GM12872 (cell line): ENCODE measurements around the gene RBCK1.

Source experiments
- CTCF ChIP-seq: IDR thresholded peaks from 3 replicates; pipeline ENCODE4 v1.5.1; 2011; ENCODE audit warnings: low read depth, mild to moderate bottlenecking, low read length, moderate library complexity; ENCODE audit not compliant: insufficient read depth

Gene RBCK1

DNA sequence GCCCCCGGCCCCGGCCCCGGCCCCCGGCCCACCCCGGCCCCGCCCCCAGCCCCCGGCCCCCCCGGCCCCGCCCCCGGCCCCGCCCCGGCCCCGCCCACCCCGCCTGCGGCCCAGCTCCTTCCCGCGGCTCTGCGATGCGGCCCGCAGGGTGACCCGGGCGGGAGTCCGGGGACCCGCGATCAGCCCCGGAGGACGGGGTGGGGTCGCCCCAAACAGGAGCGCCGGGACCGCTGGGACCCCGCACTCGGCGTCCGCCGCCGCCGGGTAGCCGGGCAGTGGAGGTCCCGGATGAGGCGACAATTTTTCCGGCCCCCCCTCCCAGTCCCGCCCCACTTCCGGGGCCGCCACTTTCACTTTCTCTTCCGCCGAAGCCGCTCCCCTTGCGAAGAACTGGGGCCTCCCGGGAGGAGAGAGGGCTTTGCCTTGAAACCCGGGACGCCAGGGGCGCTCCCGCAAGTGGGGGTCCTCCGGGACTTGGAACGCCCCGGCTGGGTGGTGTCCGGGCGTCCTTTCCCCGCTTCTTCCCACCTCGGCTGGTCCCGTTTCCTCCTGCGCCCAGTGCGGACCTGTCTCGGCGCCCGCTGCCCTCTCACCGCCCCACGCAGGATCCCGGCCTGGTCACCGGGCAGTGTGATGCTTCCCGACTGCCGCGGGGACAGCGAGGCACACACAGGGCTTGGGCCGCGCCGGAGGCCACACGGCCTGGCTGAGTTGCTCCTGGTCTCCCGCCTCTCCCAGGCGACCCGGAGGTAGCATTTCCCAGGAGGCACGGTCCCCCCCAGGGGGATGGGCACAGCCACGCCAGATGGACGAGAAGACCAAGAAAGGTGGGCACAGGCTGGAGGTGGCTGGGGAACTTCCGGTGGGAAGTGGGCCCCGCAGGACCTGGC lies at the start of gene RBCK1:
RBCK1 (plus strand) TSS at position 347 of the 890 bp plus-strand sequence; CDS start at position 806, 459 bp downstream.
- TF ChIP-seq CTCF: no peak

GRCh38 chr20:358891-359555 lies 49.1 kb upstream of the RBCK1 start:
- TF ChIP-seq CTCF: no peak

- no peak for TF ChIP-seq CTCF
Observed at GRCh38 chr20:361561-361960, 46.5 kb upstream of the RBCK1 start.

- TF ChIP-seq CTCF: peak; percentile 48; the same call in 2 of the 3 replicates
Observed at GRCh38 chr20:362271-363254, 45.5 kb upstream of the RBCK1 start.

DNA sequence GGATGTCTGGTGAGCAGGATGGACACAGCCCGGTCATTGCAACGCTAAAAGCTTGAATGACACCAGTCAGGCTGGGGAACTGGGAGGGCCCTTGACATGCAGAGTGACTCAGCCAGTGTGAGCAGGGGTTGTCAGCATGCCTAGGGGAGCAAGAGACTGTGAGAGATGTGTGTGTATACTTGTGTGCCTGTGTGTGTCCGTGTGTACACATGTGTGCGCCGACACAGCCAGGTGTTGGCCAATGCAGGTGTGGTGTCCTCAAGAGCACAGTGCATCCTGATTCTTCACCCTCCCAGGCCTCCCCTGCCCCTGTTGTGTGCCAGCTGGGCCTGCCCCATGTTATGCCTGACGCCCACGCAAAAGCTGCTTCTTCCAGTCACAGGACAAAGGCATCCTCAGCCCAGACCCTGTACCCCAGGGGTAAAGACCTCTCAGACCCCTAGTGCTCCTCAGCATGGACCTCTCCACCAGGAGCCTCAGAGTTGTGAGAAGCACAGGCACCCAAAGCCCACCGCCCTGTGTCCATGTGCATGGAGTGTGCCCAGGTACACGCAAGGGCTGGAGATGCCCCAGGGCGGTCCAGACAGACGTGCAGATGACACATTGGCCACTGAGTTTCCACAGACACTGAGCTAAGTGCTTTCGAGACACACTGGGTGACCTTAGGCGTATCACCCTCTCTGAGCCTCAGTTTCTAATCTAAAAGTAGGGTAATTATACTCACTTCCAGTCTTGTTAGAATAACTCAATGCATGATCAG lies 44.6 kb upstream of the RBCK1 start:
- no peak for TF ChIP-seq CTCF

DNA sequence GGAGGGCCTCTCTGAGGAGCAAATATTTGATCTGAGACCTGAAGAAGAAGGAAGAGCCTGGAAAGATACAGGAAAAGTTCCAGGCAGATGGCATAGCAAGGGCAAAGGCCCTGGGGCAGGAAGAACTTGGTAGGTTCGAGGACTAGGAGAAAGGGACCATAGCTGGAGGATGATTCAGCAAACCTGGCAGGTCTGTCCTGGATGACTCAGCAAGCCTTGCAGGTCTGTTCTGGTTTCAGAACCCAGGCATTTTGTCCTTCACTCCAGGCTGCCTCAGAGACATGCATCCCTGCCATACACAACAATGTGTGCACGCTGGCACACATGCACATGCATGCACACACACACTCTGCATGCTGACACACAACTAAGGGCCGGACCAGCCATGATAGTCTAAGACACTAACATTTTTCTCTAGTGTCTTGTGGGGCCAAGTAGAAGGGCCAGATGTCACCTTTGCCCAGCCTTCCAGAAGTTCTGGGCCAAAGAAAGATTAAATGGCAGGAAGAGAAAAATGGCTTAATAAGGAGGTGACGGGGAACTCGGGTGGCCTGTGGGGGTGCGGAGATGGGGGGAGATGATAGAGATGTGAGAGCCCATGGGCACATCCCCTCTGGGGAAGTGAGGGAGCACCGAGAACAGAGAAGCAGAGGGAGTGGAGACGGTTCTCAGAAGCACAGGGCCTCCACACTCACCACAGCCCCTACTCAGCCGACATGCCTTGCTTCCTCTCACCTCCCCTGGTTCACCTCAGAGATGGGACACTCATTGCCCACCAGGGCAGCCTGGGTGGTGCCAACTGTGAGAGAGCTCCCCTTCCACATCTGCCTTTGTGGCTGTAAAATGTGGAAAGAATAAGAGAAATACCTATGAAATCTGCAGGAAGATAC lies 42.9 kb upstream of the RBCK1 start:
- no peak for TF ChIP-seq CTCF
